ENCODE results near the gene DCAF6. TPM values are rescaled to one million over a fixed set of nuclear protein-coding genes. Genes with fewer than 3 reads are reported as not detected.

The DCAF6 gene
- total RNA-seq, 6 experiments from 2014 or later: 52.5 to 59.4 (median 55.3) TPM

DNA sequence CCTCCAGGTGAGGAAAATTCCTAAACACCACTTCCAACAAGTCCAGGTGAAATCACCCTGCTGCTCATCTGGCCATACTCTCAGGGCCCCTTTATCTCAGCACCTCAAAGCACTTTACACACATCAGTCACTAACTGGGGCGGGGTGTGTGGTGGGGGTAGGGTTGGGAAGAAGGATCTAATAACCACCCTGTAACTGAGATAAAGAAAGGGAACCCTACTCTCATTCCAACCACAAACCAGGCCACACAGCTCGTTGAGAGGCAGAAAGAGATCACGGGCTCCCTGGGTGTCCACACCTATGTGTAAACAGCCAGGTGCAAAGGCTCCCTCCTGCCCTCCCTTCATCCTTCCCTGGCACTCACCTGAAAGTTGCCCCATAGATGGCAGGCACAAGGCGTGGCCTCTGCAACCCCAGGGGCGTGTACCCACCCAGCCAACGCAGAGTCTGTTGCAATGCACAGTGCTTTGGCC is 179.9 kb downstream of the DCAF6 start:
- TF ChIP-seq, protein P1, sequence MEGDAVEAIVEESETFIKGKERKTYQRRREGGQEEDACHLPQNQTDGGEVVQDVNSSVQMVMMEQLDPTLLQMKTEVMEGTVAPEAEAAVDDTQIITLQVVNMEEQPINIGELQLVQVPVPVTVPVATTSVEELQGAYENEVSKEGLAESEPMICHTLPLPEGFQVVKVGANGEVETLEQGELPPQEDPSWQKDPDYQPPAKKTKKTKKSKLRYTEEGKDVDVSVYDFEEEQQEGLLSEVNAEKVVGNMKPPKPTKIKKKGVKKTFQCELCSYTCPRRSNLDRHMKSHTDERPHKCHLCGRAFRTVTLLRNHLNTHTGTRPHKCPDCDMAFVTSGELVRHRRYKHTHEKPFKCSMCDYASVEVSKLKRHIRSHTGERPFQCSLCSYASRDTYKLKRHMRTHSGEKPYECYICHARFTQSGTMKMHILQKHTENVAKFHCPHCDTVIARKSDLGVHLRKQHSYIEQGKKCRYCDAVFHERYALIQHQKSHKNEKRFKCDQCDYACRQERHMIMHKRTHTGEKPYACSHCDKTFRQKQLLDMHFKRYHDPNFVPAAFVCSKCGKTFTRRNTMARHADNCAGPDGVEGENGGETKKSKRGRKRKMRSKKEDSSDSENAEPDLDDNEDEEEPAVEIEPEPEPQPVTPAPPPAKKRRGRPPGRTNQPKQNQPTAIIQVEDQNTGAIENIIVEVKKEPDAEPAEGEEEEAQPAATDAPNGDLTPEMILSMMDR (IDR thresholded peaks at IDR 0.05): no peak
- Mint-ChIP-seq H3K4me3 (no peak overlapping the region), H3K36me3 (ENCODE audit: low read depth) (peaks cover 14% of the 10 kb centered on the region), H3K9me3 (no peaks in the 10 kb centered on the region), H3K4me1 (ENCODE audit: low read depth) (peaks cover 15% of the 10 kb centered on the region), H3K27ac (no peak overlapping the region), H3K27me3 (ENCODE audit: insufficient read depth) (no peaks in the 10 kb centered on the region; the same call in 1 of the 2 replicates)
- no peak for DNase-seq

DNA sequence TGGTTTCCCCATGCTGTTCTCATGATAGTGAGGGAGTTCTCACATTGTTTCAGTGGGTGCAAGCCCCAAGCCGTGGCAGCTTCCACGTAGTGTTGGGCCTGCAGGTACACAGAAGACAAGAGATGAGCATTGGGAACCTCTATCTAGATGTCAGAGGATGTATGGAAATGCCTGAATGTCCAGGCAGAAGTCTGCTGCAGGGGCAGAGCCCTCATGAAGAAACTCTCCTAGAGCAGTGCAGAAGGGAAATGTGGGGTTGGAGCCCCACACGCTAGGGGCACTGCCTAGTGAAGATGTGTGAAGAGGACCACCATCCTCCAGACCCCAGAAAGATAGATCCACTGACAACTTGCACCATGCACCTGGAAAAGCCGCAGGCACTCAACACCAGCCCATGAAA is 183.3 kb downstream of the DCAF6 start:
- TF ChIP-seq, protein P1 (IDR thresholded peaks at IDR 0.05): no peak
- H3K9me3 Mint-ChIP-seq: no peaks in the 10 kb centered on the region
- no peak overlapping the region for H3K4me3 Mint-ChIP-seq
- peaks cover 14% of the 10 kb centered on the region for H3K36me3 Mint-ChIP-seq (ENCODE audit: low read depth)
- H3K4me1 Mint-ChIP-seq (ENCODE audit: low read depth): peaks cover 17% of the 10 kb centered on the region; the same call in 1 of the 2 replicates
- H3K27me3 Mint-ChIP-seq (ENCODE audit: insufficient read depth): no peaks in the 10 kb centered on the region; the same call in 1 of the 2 replicates
- no peak for DNase-seq
- no peak overlapping the region for H3K27ac Mint-ChIP-seq

DNA sequence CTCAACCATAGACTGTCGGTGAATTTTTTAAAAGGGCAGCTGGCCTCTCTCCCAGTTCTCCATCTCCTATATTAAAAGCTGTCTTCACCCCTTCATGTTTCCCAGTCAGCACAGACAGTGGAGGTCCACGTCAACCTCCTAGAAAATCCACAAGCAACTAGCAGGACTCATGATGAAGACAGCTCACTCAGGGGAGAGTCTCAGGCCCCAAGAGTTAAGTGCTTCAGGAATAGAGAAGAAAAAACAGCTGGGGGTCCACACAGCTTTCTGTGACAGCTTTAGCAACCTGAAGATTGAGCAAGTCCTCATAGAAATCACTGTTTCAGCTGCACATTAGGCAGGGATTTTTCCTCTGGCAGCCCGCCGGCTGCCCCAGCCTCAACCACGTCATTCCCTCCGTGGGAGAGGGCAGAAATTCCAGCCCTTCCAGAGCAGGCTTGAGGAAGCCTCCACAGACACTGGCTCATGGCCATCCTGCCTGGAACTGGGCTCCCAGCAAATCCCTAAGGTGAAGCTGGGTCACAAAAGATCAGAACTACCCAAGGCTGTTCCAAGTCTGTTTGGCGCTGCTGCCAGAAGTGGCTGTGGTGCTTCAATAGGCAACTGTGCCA is 185.0 kb downstream of the DCAF6 start:
- TF ChIP-seq, protein P1 (IDR thresholded peaks at IDR 0.05): no peak
- Mint-ChIP-seq H3K9me3 (no peaks in the 10 kb centered on the region), H3K27me3 (ENCODE audit: insufficient read depth) (no peaks in the 10 kb centered on the region), H3K36me3 (ENCODE audit: low read depth) (peaks cover 14% of the 10 kb centered on the region), H3K4me3 (peak overlapping the region; percentile 1; the same call in 1 of the 2 replicates), H3K4me1 (ENCODE audit: low read depth) (peaks cover 21% of the 10 kb centered on the region; the same call in 1 of the 2 replicates), H3K27ac (peak overlapping the region; percentile 44; the same call in 1 of the 2 replicates)
- DNase-seq: no peak

DNA sequence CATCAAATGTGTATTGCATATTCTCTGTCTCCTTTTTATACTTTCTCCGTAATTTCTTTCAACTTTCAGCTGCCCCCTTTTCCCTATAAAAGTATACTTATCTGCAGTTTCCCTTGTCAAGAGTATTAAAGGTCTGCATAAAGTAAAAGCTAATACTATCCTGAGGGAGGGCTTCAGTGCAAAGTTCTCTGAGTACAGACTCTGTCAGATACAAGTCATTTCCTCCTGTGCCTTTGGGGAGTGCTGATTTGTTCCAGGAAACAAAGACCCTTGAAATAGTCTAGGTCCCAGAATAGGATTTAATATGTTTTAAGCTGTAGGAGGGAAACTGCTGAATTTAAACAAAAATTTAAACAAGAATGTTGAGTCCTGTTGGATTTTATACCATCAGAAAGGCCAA is 188.6 kb downstream of the DCAF6 start:
- TF ChIP-seq, protein P1 (IDR thresholded peaks at IDR 0.05): no peak
- H3K4me1 Mint-ChIP-seq (ENCODE audit: low read depth): peaks cover 21% of the 10 kb centered on the region; the same call in 1 of the 2 replicates
- H3K27ac Mint-ChIP-seq: no peak overlapping the region
- DNase-seq: no peak
- H3K36me3 Mint-ChIP-seq (ENCODE audit: low read depth): peaks cover 7% of the 10 kb centered on the region
- H3K27me3 Mint-ChIP-seq (ENCODE audit: insufficient read depth): no peaks in the 10 kb centered on the region
- no peak overlapping the region for H3K4me3 Mint-ChIP-seq
- H3K9me3 Mint-ChIP-seq: no peaks in the 10 kb centered on the region

Small RNA genes lying within 50 kb of the gene (microRNA-seq; reads per million reads assigned to microRNA genes)
- gene MIR1255B2: not detected

Other genes starting within 250 kb of the DCAF6 start
- gene MPZL1, start 214.7 kb upstream of the DCAF6 start, total RNA-seq (2021; fragmentation: NEBNext Ultra II Directional; extraction: Animal tissue kit (Norgen Biotek cat#: 25700)): 100 to 1,000 TPM; 147 to 188 (median 183) TPM
- under 1 TPM in 4 of 6 experiments, not detected in 2; 0.12 to 0.22 (median 0.17) TPM for gene ADCY10, start 22.5 kb upstream of the DCAF6 start, total RNA-seq (2021; fragmentation: NEBNext Ultra II Directional; extraction: Animal tissue kit (Norgen Biotek cat#: 25700))
- 100 to 1,000 TPM; 109 to 124 (median 119) TPM for gene MPC2, start 389 bp downstream of the DCAF6 start, total RNA-seq (2021; fragmentation: NEBNext Ultra II Directional; extraction: Animal tissue kit (Norgen Biotek cat#: 25700))
- 10 to 100 TPM in 5 of 6 experiments, 1 to 10 TPM in 1; 9.3 to 14.5 (median 13.2) TPM for gene GPR161, start 200.2 kb downstream of the DCAF6 start, total RNA-seq (2021; fragmentation: NEBNext Ultra II Directional; extraction: Animal tissue kit (Norgen Biotek cat#: 25700))
- 10 to 100 TPM; 38.8 to 46.2 (median 44.2) TPM for gene TIPRL, start 242.3 kb downstream of the DCAF6 start, total RNA-seq (2021; fragmentation: NEBNext Ultra II Directional; extraction: Animal tissue kit (Norgen Biotek cat#: 25700))